Measurements from ENCODE around the gene HBS1L.

- TF ChIP-seq CTCF (IDR thresholded peaks at IDR 0.05 in 2 of 3, conservative IDR thresholded peaks at IDR 0.05 in 1 of 3; ENCODE audit: borderline replicate concordance in 1 of 3, insufficient read depth in 1 of 3, low read depth in 2 of 3, low read length in 2 of 3) (no peak), CEBPB (IDR thresholded peaks at IDR 0.05; ENCODE audit: low read depth) (no peak), POLR2AphosphoS5 (IDR thresholded peaks at IDR 0.05; ENCODE audit: low read depth, low read length) (no peak), YY1 (IDR thresholded peaks at IDR 0.05; ENCODE audit: extremely low read depth, insufficient replicate concordance, low read depth, low read length) (no peak), POLR2A (IDR thresholded peaks at IDR 0.05; ENCODE audit: borderline replicate concordance, extremely low read depth, insufficient read depth, insufficient read length) (no peak), CBX3 (IDR thresholded peaks at IDR 0.05; ENCODE audit: low read depth) (no peak), REST (IDR thresholded peaks at IDR 0.05; ENCODE audit: low read depth) (no peak), MAX (IDR thresholded peaks at IDR 0.05) (no peak), TCF7L2 (IDR thresholded peaks at IDR 0.05; ENCODE audit: borderline replicate concordance, extremely low read depth, insufficient read depth, insufficient read length) (no peak), EZH2phosphoT487 (IDR thresholded peaks at IDR 0.05; ENCODE audit: borderline replicate concordance) (no peak), ATF3 (IDR thresholded peaks at IDR 0.05) (no peak)
Observed at GRCh38 chr6:135021310-135022049, 33.1 kb downstream of the HBS1L start.
